HG02642 (cell line): ENCODE measurements around the gene GCH1.
"Not testable (repeated sequence)": the region's sequence is repeated elsewhere in the genome, so short reads cannot be mapped to it uniquely, and the experiment has no call there.

ENCODE experiments used
- ATAC-seq: cut with Tn5 transposase; IDR thresholded peaks from one replicate; pipeline ENCODE4 v1.9.1; 2021; ENCODE audit warnings: mild to moderate bottlenecking; ENCODE audit not compliant: unreplicated experiment, poor library complexity

Gene GCH1, protein sequence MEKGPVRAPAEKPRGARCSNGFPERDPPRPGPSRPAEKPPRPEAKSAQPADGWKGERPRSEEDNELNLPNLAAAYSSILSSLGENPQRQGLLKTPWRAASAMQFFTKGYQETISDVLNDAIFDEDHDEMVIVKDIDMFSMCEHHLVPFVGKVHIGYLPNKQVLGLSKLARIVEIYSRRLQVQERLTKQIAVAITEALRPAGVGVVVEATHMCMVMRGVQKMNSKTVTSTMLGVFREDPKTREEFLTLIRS

DNA sequence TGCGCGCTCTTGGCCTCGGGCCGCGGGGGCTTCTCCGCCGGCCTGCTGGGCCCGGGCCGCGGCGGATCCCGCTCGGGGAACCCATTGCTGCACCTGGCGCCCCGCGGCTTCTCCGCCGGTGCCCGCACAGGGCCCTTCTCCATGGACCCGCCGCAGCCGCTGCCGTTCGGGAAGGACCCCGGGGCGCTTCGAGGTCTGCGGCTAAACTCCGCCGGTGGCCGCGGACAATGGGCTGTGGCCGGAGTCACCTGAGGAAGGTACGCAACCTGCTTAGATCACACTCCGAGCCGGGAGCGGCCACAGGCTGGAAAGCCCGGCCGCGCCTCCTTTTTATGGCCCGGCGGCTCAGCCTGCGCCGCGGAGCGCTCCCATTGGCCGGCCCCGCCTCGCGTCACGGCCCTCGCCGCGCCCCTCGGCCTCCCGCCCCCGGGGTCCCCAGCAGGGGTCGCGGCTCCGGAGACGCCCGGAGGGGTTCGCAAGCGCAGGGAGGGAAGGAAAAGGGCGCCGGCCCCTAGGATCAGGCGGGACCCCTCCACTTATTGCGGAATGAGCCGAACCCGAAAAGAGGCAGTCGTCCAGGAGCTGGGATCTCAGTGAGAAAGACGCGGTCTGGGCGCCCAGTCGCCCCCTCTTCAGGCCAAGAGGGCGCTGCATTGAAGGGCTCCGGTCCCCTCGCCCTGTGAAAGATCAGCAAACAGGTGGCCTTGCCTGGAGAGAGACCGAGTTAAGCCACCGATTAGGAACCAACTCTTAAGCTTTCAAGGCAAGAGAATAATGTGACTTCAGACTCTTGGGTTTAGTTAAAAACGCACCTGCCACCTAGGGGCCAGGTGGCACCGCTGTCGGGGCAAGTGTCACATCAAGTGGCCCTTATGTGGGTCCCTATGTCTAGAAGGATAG is at the start of gene GCH1:
GCH1 (minus strand) TSS at position 306 of the 900 bp plus-strand sequence; CDS start at position 143, 163 bp downstream.
- peak; percentile 87 for ATAC-seq

DNA sequence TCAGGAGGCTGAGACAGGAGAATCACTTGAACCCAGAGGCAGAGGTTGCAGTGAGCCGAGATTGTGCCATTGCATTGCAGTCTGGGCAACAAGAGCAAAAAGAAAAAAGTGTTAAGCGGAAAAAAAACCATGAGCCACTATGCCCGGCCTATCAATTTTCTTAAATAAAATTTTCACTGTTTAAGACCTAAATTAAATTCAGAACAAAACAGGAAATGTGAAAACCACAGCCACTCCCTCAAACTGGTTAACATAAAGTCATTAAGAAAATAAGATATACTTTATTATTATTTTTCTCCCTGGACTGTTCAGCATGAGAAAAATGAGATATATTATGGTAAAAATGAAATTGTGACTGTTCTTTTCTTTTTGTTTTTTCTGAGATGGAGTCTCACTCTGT is 44.6 kb upstream of the GCH1 start:
- ATAC-seq = no peak

DNA sequence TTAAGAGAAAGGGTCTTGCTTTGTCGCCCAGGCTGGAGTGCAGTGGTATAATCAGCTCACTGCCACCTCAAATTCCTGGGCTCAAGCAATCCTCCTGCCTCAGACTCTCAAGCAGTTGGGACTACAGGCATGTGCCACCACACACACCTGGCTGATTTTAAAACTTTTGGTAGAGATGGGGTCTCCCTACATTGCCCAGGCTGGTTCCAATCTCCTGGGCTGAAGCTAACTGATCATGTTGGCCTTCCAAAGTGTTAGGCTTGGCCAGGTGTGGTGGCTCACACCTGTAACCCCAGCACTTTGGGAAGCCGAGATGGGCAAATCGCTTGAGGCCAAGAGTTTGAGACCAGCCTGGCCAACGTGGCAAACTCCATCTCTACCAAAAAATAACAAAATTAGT is 43.9 kb upstream of the GCH1 start:
- ATAC-seq = no peak

DNA sequence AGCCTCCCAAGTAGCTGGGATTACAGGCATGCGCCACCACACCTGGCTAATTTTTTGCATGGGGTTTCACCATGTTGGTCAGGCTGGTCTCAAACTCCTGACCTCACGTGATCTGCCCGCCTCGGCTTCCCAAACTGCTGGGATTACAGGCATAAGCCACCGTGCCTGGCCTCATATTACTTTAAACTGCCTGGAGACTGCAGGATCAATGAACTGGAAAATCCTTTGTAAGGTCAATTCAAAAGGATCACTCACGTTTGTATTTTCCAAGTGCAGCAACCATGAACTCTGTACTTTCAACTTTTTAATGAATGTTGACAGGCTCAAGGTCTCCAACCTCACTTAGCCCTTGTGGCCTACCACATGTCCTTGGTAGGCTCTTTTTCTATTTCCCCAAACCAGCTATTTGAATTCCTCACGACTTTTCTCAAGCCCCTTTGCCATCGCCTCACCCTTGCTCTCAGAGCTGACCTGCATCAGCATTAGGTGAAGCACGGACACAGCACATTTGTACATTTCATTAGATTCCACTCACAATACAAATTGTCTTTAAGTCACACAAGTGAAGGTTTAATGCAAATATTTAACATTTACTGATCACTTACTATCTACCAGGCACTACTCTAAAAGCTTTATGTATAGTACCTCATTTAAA is 42.2 kb upstream of the GCH1 start:
- ATAC-seq = no peak

DNA sequence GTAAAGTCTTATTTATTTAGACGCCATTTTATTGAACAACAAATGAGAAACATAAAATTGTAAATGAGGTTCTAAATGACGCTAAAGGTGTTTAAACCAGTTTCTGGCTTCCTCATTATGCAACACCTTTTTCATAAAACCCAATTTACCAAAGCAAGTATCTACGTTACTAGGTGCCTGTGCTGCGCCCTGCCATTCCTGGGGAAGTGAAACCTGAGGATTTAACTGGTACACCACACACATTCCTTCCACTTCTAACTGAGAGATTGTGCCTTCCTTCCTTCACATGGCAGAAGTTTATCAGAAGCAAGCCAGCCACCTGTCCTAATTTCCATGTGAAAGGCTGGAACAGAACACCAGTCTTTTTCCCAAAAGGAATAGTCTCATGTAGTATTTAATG is 40.3 kb upstream of the GCH1 start:
- no peak for ATAC-seq

DNA sequence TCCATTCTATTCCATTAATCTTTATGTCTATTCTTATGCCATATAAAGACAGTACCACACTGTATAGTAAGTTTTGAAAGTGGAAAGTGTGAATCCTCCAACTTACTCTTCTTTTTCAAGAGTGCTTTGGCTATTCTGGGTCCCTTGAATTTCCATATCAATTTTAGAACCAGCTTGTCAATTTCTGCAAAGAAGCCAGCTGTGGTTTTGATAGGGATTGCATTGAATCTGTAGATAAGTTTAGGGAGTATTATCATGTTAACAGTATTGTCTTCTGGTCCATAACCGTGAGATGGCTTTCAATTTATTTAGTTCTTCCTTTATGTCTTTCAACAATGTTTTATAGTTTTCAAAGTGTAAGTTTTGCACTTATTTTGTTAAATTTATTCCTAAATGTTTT is 34.2 kb upstream of the GCH1 start:
- no peak for ATAC-seq

DNA sequence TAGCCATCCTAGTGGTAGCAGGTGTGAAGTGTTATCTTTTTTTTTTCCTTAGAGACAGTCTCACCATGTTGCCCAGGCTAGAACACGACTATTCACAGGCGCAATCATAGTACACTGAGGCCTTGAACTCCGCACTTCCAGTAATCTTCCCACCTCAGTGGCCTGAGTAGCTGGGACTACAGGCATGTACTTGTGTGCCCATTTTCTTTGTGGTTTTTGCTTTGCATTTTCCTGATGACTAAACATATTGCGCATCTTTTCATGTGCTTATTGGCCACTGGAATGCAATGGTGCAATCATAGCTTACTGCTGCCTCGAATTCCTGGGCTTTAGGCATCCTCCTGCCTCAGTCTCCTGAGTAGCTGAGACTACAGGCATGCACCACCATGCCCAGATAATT is 33.3 kb upstream of the GCH1 start:
- ATAC-seq = no peak

DNA sequence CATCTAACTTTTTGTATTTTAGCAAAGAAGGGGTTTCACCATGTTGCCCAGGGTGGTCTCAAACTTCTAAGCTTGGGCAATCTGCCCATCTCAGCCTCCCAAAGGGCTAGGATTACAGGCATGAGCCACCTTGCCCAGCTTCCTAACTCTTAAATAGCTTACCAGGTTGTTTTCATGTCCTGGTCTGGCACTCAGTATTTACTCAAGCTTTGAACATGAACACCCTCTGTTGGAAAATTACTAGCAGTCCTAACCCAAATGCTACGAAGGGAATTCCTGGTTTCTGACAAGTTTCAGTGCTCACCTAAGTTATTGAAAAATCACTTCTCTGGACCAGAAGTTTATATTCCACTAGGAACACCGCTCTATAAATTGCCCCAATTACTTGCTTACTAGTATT is 32.5 kb upstream of the GCH1 start:
- ATAC-seq = no peak

DNA sequence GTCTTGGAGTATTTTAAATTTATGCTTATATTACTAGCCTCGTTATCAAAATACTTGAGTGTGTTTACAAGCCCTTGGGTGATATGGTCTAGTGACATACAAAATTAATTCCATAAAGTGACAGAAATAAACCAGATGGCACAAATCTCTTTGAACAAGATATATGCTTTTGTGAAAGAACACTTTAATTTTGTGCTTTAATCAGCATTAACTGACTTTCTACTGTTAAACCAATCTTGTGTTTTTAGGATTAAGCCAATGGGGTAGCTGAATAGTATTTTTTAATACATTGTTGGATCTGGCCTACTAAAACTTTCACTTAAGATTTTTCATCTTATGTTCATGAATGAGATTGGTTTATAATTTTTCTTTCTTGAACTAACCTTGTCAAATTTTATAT is 30.4 kb upstream of the GCH1 start:
- no peak for ATAC-seq

DNA sequence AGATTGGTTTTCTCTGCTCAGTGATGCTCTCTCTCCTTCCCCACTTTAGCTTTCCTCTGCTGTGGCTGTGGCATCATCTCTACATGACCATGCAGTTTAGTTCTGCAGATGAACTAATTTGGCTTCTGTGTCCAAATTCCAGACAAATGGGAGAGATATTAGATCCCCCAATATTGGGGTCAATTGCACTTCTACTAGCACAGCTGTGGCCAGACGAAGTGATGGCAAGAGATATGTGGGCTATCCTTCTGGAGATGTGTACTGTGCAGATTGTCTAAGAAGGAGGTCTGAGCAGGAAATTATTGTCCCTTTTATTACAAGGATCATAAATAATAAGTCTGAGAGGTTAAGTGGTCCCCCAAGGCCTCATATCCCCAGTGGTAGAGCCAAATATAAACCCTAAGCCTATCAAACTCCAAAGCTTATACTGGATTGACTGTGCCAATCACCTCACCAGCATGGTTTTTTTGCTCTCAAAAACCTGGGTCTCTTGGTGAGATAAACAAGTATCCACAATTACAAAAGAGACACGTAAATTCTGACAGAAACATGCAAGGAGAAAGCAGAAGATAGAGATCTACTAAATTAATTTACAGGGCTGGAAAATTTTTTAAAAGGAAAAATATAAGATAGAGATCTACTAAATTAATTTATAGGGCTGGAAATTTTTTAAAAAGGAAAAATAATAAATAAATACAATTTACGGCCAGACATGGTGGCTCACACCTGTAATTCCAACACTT is 29.1 kb upstream of the GCH1 start:
- no peak for ATAC-seq

DNA sequence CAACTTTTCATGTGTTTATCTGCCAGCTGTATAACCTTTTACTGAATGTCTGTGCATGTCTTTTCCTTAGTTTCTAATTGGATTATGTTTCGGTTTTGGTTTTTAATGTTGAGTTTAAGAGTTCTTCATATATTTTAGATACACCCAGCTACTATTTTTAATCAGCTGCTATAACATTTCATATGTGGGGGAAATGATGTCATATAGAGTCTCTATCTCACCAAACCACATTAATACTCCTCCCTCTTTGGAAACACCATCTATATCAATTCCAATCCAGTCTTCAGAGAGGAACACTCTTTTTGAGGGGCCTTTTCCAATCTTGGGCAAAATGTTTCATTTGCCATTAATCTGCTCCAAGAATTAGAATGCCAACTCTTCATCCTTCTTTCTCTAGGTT is 28.5 kb upstream of the GCH1 start:
- no peak for ATAC-seq

DNA sequence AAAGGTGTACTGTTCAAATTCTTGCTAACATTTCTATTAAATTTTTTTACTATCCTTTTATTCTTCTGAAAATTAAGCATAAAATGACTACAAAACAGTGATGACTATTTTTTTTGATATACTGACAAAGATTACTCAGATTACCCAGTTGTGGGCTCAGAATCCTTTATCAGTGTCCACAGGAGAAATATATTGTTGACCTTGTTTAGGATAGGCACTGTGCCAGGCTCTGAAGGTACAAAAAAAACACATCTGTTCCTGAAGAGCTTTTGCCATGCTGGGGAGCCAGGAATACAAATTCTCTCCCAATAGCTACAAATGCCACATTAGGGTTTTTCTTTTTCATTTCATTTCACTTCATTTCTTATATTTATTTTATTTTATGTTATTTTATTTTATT is 26.9 kb upstream of the GCH1 start:
- ATAC-seq = no peak

DNA sequence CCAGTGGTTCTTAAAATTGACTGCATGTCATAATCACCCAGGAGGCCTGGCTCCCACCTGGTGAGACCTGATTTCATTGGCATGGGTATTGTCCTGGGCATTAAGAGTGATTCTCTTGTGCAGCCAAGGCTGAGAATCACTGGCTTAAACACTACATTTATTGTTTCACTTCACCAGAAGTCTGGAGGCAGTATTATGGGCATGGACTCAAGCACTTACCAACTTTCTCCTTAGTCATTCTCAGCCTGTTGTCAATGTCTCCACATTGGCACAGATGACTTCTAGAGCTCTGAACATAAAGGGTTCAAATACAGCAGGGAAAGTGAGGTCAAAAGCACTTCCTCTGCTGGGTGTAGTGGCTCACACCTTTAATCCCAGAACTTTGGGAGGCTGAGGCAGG is 25.6 kb upstream of the GCH1 start:
- ATAC-seq = no peak

DNA sequence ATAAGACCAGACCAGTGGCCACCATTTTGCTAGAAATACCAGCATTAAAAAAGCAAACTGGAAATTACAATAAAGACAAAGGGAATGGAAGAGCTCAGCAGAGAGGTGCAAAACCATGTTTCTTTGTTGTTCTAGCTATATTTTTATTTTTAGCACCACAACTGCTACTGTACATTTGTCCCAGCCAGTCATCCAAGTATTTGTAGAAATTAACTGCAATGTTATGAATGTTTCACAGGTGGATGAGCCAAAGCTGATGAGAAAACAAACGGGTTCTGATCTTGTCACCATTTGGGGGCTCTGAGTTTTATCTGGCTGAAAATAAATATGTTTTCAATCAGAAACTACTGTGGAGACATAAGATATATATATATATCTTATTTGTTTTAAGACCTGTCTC is 24.9 kb upstream of the GCH1 start:
- no peak for ATAC-seq

DNA sequence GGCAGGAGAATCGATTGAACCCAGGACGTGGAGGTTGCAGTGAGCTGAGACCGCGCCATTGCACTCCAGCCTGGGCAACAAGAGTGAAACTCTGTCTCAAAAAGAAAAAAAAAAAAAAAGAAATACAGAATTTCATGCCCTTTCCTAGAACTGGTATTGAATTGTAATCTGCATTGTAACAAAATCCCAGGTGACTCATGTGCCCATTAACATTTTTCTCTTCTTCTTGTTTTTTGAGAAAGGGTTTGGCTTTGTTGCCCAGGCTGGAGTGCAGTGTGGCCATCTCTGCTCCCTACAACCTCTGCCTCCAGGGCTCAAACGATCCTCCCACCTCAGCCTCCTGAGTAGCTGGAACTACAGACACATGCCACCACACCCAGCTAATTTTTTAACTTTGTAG is 23.9 kb upstream of the GCH1 start:
- not testable (repeated sequence) for ATAC-seq

DNA sequence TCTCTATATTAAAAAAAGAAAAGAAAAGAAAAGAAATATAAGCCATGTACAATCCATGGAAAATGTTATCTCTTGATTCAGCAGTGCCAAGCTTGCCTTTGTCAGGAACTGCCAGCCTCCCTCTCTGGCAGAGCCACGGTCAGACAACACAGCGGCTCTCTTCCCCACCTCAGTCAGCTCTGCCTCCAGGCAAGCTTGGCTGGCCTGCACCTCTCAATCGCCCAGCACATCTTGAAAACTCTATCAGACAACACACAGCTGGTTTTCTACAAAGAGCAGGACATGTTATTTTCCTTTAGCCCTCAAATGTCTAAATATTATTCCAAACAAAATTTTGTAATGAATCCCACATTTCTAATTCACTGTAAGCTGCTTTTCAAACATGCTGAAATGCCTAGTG is 20.0 kb upstream of the GCH1 start:
- no peak for ATAC-seq

DNA sequence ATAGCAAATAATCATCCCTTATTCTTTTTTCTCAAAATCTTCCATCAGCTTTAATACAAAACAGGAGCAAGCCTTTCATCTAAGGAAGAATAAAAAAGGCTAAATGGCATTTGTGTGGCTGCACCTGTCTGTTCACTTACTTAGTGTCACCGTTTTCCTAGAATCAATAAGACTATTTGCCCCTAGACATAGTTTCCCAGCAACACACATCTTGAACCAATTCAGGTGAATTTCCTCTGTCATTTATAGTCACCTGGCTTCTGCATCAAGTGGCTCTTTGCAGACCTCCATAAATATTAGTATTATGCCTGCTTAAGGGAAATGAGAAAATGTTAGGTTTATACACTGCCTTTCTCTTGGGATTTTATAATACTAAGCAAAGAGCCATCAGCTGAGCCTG is 17.4 kb upstream of the GCH1 start:
- ATAC-seq = no peak

DNA sequence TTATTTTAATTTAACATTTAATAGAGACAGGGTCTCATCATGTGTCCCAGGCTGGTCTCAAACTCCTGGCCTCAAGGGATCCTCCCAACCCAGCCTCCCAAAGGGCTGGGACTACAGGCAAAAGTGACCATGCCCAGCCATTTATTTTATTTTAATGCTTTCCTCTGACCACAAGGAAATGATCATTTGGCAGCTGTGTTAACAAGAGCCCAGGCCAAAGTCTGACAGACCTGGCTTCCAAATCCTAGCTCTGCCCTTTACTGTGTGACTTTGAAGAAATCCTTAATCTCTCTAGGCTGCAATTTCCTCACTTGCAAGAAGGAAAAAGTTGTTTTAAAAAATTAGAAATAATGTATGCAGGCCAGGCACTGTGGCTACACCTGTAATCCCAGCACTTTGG is 16.7 kb upstream of the GCH1 start:
- ATAC-seq = no peak

DNA sequence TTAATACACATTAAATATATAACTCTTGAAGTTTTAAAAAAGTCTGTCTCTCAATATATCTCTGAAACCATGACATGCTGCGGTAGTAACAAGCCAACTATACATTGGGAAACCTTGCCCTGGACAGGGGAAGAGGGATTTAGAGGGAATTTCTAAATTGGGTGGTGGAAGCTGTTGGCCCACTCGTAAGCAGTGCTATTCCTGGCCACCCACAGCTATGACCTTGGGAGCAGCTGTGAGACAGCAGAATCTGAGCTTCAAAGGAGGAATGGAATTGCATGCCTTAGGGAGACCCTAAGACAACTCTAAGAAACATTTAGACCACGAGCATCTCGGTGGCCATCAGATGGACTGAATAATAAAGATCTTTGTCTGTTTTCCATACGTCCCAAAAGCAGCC is 15.8 kb upstream of the GCH1 start:
- no peak for ATAC-seq

DNA sequence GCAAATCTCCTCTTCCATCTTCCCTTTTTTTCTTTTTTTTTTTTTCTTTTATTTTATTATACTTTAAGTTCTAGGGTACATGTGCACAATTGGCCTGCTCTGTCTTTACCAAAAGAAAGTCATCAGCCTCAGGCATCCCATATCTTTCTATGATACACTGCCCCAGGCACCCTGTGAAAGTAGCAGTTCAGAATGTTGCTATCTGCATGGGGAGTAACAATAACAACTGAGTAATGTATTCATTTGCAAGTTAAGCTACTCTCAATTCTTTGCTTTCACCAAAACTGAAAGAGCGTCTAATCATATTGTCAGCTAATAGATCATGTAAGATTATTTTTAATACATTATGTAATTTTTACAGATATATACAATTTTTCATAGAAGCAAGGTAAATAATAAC is 13.5 kb upstream of the GCH1 start:
- no peak for ATAC-seq
